8988T (cell line): ENCODE measurements around the gene SLC44A5.
"Not testable (repeated sequence)": the region's sequence is repeated elsewhere in the genome, so short reads cannot be mapped to it uniquely, and the experiment has no call there.

Source experiments
- DNase-seq: peaks from one replicate; pipeline ENCODE4 v3.0.0; 2011

The SLC44A5 gene

DNA sequence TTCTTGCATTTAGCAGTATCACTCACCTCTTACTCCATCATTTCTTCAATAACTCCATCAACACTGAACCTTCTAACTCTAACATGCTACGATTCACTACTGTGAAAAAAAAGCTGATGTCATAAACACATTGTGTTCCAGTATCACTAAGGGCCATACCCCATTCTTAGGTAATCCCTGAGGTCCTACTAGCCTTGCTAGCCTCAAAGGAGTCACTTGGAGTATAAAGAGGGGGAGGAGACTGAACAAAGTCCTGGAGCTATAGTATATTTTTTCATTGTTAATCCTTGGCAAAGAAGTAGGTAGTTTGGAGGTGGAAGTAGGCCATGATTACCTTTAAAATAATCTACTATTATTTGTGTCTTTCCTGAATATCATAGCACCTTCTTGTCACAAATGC lies at the start of gene SLC44A5:
Gene SLC44A5 (minus strand): TSS at position 101 of the 400 bp plus-strand sequence. CDS start 69,667 bp downstream, outside the sequence.
- no peak for DNase-seq

DNA sequence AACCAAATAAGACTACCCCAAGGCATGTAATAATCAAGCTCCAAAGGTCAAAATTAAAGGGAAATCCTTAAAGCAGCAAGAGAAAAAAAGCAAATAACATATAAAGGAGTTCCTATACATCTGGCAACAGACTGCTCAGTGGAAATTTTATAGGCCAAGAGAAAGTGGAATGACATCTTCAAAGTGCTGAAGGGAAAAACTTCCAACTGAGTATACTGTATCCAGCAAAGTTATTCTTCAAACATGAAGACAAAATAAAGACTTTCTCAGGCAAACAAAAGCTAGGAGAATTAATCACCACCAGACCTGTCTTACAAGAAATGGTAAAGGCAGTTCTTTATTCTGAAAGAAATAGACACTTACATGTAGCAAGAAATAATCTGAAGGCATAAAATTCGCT lies 45.0 kb upstream of the SLC44A5 start:
- DNase-seq, result no peak

DNA sequence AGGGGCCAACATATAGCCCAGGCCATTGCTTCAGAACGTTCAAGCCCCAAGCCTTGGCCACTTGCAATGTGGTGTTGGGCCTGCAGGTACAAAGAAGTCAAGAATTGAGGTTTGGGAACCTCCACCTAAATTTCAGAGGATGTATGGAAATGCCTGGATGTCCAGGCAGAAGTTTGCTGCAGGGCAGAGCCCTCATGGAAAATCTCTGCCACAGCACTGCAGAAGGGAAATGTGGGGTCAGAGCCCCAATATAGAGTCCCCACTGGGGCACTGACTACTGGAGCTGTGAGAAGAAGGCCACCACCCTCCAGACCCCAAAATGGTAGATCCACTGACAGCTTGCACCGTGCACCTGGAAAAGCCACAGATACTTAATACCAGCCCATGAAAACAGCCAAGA lies 36.3 kb upstream of the SLC44A5 start:
- not testable (repeated sequence) for DNase-seq

DNA sequence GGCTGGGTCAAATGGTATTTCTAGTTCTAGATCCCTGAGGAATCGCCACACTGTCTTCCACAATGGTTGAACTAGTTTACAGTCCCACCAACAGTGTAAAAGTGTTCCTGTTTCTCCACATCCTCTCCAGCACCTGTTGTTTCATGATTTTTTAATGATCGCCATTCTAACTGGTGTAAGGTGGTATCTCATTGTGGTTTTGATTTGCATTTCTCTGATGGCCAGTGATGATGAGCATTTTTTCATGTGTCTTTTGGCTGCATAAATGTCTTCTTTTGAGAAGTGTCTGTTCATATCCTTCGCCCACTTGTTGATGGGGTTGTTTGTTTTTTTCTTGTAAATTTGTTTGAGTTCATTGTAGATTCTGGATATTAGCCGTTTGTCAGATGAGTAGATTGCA lies 34.2 kb upstream of the SLC44A5 start:
- DNase-seq, result not testable (repeated sequence)

DNA sequence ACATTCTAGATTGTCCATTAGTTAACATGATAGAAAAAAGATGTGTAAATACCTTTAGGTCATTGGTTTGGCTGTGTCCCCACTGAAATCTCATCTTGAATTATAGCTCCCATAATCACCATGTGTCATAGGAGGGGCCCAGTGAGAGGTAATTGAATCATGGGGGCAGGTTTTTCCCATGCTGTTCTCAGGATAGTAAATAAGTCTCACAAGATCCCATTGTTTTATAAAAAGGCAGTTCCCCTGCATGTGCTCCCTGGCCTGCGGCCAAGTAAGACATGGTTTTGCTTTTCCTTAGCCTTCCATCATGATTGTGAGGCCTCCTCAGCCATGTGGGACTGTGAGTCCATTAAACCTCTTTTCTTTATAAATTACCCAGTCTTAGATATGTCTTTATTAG lies 32.5 kb upstream of the SLC44A5 start:
- no peak for DNase-seq

DNA sequence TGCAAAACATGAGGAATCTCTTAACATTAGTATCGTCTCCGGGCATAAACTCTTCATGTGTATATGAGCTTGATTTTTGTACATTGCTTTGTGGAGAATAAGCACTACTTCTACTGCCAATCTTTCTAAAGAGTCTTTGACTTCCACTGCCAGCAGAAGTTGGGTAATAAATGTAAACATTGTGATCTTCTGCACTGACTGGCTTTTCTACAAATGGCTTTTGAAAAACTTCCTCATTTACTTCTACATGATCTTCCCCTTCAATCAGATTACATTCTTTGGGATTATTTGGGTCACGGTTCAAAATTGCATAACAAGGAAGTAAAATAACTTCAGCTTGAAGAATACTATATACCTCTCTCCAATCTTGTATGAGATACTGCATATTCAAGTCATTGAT lies 30.4 kb upstream of the SLC44A5 start:
- DNase-seq, result no peak

DNA sequence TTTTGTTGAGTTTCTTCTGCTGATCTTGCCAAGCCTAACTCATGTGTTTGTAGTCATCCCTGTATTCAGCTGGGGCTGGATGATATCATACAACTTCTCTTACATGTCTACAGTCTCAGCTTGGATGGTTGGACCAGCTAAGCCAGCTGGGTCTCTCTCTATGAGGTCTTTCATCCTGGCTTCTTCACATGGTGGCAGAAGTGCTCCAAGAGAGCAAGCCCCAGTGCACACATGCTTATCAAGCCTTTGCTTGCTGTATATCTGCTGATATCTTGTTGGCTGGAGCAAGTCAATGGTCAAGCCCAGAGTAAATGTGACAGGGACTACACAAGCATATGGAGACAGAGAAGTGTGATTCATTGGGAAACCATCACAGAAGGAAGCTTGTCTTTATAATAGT lies 29.2 kb upstream of the SLC44A5 start:
- no peak for DNase-seq

DNA sequence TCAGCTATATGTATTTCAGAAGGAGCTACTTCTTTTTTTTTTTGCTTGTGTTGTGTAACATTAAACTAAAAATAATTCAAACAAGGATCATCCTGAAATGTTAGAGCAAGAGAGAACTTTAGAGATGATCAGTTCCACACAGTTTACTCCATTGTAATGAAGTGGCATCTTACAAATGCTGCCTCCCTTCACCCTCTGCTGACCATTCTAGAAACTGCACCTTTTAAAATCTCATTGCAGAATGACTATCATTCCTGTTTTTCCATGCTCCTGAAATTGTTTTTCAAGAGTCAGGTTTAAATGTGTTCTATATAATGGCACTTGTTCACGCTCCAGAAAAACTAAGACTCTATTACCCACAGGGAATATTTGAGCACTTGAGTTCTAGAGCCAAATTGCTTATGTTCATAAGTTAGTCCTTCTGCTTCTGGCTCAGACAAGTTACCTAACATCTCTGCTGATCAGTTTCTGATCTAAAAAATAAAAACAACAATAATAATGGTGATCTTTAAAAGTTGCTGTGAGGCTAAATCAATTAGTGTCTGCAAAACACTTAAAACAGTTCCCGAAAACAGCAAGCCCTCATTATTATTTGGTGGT lies 21.5 kb upstream of the SLC44A5 start:
- DNase-seq, result no peak

DNA sequence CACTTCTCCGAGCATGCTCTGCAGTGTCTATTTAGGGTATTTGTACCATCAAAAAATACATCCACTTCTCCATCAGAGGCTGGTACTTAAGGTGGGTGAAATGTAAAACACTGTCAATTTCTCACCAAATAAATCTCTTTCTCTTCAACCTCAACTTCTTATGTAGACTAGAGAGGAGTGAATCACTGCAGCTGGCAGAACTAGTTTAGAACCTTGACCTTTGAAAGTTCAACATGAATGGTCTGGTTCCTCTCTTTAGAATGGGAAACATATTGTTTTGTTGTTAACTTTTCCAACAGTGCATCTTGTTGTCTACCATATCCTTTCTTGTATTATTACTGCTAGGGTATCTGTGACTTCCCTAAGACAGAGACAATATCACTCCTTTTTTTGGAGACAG lies 20.1 kb upstream of the SLC44A5 start:
- DNase-seq, result no peak

DNA sequence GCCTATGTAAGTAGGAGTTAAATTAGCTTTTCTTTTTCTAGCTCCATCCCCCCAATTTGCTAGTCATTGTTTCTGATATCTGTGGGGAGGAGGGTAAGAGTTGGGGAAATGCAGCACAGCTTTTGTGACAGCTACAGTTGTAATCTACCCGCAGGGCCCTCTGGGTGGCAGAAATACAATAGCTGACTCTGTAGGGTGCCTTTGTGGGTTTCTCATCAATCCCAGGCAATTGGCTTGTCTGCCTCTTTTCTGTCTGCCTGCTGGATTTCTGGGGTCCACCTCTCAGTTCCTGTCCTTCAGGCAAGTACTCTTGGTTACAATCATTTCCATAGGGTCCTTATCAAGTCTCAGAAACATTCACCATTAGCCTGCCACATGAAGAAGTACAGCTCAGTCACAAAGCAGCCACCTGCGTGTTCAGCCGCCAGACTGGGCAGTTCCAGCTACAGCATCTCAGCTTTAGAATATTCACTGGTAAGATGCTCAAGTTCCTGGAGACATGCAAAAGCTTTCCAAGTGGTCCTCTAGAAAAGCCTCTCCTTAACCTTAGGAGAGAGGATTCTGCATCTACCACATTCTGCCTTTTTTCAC lies 19.2 kb upstream of the SLC44A5 start:
- no peak for DNase-seq

DNA sequence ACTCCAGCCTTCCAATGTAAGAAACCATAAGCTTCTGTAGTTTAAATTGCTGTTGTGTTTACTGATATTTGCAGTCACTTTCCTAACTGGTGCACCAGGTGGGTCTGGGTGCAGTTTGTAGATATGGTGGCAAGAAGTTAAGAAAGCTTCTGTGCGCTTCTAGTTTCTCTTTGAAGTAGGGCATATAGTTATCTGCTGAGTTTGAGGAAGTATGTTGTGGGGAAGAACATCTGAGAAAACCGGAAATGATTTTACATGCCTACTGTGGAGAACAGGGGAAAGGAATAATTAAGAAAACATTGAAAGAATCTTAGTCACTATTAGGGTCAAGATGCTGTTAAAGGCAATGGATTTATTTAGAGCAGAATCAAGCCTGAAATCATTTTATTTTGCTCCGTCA lies 14.9 kb upstream of the SLC44A5 start:
- no peak for DNase-seq

DNA sequence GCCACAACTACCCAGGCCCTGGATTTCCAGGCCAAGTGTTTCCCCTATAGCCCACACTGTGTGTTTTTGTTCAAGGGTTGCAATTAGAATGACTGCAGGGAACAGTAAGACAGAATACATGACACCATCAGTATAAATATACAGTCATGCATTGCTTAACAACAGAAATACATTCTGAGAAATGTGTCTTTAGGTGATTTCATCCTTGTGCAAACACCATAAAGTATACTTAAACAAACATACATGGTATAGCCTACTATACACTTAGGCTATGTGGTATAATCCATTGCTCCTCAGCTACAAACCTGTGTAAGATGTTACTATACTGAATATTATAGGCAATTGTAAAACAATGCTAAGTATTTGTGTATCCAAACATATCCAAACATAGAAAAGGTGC lies 7.5 kb upstream of the SLC44A5 start:
- DNase-seq, result no peak

DNA sequence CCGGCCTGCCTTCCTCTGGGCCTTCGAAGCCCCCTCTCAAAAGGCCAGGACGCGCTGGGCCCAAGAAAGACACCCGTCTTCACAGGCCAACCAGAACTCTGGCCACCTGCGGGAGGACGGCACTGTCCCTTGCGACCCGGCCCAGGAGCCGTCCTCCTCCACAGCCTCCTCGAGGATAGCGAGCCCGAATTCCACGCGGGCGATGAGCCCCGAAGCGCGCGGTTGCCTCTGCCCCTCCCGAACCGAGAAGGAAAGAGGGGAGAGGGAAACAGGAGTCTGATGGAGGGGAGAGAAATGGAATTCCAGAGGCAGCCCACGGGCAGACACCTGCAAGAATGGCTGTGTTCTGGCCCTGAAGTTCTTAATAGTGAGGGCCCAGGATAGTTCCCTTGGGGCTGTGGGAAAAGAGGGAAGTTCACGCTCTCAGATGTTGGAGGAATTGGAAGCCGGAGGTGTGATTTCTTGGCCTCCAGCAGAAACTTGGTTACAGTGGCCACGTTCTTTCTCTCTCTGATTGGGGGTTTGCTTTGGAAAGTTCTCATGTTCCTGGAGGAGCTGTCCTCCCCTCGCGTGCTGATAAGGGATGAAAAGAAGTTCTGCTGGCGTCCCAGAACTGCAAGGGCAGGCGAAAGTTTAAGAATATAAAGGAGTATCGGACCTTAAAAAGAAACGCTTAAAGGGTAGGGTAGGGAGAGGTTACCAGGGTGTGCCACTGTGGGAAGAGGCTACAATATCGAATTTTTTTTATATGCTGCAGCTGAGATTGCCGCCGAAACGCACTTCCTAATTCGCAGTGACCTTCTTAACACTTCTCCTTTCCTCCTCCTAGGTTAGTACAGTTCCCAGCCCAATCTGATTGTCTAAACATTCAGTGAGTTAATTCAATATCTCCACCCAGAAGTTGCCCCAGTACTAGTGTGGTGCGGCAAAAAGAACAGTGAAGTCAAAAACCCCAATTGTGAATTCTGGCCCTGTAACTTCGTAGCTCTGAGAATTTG lies 5.8 kb upstream of the SLC44A5 start:
- no peak for DNase-seq

DNA sequence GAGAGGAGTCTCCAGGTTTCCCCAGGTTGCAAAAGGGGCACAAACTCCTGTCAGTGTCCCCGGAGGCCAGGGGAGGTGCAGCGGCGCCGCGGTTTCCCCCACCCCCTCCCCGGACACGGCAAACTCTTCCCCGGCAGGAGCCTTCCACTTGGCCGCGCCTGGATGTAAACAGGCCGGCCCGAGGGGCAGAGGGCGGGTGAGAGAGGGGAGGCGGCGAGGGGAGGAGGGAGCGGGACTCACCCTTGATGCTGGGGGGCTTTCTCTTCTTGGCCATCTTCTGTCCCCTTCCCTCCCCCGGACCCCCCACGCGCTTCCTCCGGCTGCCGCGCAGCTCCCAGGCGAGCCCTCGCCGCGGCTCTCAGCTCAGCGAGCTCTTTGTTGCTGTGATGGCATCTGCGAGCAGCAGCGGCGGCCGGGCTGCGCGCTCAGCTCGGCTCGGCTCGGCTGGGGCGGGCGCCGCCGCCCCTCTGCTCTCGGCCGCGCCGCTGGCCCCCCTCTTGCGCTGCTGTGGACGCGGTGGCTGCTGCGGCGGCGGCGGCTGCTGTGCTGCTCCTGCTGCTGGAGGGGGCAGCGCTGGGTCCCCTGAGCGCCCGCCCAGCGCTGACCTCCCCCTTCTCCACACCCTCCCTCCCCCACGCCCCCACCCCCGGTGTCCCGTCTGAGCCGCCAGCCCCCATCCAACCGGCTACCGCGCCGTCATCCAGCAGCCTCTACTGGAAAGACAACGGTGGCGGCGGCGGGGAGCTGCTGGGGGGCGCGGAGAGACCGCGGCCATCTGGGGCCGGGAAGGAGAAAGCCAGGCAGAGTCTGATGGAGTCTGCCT lies 4.9 kb upstream of the SLC44A5 start:
- peak; percentile 61 for DNase-seq

DNA sequence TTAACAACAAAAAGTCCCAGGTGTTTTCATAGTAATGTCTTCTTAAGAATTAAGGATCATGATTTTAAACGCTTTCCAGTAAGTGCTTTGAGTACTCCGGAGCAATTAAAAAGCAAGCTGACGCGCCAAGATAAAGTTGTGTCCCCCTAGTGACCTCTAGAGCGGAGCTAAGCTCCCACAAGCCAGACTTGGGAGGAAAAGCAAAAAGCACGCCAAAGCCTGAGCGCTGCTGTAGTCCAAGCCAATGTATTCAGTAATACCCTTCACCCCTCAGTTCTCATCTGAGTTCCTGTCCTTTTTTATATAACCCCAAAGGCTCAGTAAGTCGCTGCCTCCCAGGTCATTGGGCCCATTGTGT lies 3.5 kb upstream of the SLC44A5 start:
- no peak for DNase-seq

DNA sequence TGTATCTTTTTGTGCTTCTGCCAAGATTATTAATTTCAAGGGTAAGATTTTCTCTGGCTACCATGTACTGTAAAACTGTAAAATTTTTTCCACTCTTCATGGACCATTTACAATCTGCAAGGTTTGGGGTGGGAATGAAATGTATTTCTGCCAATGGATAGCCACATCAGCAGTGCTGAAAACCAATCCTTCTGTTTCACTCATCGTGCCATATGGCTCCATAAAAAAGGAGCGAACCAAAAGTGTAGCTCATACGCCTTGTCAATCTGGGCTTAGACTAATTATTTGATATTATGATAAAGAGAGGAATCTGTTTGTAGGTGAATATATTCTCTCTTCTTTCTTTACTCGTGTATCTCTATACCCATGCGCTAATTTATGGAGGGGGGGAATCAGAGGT lies 3.0 kb upstream of the SLC44A5 start:
- no peak for DNase-seq

DNA sequence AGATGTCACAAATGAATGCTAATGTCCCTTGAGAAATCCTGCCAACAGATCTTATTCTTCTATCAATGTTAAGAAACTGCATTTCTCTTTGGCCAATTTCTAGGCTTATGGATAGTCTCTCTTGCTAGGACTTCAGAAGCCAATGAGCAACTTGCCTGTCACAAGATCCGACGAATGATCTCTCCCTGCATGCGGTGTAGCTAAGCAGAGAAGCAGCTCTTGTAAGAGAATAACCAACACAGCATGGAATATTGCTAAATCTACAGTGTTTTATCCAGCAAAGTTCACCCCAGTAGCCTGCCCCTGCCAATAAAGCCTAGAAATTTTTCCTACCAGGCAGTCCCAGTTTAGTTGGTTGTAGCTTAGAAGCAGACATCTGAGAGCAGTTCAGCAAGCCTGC lies 2.1 kb upstream of the SLC44A5 start:
- no peak for DNase-seq

DNA sequence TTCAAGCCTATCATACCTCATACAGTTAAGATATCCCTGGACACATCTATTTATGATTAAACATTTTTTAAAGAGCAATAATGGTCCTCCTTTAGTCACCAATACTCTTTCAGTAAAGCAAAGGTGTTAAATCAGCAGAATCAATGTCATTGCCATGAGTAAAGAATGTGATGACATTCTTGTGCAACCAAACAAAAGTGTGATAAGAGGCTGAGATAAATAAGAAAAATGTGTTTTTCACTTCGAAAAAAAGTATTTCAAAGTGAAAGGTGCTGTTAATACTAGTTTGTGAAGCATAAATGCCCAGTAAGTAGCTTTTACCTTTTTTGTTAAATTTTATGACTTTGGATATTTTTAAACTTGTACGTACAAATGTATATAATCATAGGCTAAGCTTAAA lies 8.4 kb downstream of the SLC44A5 start:
- no peak for DNase-seq

DNA sequence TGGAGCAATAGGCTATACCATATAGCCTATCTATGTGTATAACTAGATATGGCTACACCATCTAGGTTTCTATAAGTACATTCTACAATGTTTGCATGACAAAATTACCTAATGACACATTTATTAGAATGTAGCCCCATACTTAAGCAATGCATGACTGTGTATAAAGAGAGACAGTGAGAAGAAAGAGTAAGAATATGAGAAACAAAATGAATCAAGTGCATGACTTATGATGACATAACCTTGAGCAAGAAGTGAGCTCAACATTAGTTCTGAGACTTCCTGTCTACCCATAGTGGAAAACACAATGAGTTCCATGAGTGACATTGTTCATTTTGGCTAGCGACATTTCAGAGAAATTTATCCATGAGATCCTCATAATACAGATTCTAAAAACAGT lies 10.1 kb downstream of the SLC44A5 start:
- DNase-seq, result no peak

DNA sequence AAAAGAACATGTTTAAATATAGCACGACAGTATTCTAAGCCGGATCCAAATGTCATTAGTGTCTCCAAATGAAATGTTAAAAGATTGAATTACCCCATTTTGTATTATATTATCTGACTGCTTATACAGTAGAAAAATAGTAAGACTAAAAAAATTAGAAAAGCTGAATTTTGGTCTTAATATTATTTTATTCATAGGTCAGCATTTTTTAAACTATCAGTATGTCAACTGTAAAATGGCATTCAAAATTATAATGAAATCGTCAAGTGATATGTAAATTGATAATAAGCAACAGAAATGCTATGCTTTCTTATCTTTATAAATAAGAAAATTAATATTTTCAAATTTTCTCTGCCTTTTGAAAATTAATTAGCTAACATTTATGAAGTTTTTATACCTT lies 16.6 kb downstream of the SLC44A5 start:
- no peak for DNase-seq

DNA sequence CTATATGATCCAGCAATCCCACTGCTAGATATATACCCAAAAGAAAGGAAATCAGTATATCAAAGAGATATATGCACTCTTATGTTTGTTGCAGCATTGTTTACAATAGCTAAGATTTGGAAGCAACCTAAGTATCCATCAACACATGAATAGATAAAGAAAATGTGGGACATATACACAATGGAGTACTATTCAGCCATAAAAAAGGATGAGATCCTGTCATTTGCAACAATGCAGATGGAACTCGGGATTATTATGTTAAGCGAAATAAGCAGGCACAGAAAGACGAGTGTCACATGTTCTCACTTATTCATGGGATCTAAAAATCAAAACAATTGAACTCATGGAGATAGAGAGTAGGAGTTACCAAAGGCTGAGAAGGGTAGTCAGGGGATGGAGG lies 17.5 kb downstream of the SLC44A5 start:
- not testable (repeated sequence) for DNase-seq

DNA sequence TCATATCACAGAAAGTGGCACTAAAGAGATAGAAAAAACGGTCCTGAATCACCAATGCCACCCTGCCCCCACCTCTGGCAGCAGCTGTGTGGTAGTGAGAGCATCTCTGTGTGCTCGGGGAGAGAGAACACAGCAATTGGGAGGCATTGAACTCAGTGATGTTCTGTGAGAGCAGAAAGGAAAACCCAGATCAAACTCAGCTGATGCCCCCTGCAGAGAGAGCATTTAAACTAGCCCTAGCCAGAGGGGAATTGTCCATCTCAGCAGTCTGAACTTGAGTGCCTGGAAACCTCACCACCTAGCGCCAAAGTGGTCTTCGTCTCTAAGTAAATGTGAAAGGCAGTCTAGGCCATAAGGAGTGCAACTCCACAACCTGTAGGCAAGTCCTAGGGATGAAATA lies 21.3 kb downstream of the SLC44A5 start:
- DNase-seq, result no peak

DNA sequence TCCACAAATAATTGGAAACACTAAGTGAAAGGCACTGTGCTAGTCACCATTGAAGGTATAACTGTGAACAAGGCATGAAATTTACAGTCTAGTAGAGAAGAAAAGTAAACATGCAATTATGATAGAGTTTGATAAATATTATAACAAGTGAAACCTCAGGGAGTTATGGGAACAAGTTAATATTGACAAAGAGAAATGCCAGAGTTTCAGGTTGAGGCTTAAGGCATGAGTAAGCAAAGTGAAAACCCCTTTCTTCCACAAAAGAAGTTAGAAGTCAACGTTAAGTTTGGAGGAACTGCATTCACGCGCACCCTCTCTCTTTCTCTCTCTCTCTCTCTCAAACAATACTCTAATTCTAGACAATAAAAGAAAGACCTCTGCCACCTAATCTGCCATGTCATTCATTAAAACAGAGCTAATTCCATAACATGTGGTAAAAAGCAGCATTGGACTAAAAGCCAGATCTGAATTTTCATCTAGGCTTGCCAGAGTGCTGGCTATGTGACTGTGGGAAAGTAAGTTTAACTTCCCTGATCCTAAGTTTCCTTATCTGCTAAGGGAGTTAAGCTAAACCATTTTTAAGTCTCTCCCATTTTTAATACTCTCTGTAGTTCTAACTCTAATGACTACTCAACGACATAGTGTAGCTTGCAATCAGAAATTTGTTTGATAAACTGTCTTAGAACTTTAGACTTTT lies 22.0 kb downstream of the SLC44A5 start:
- no peak for DNase-seq
